GM12878 (cell line): ENCODE data around the gene BCKDK.

ENCODE experiments used
- CTCF ChIP-seq, 3 experiments: IDR thresholded peaks in 2 of 3; conservative IDR thresholded peaks in 1 of 3; 2 replicates each; pipeline ENCODE4 v1.5.1; 2011; ENCODE audit warnings: low read depth in 3 of 3, low read length in 3 of 3, mild to moderate bottlenecking in 3 of 3, control low read depth in 2 of 3, moderate library complexity in 2 of 3, inconsistent platforms in 1 of 3, mixed read lengths in 1 of 3; ENCODE audit not compliant: control insufficient read depth in 2 of 3, insufficient read depth in 1 of 3; ENCODE audit errors: extremely low read depth in 1 of 3
- CUX1 ChIP-seq: IDR thresholded peaks from 2 replicates; pipeline ENCODE4 v1.6.1; 2012; ENCODE audit warnings: improper control_type of control experiment, low read depth, low read length; ENCODE audit not compliant: insufficient replicate concordance
- GABPA ChIP-seq: IDR thresholded peaks from 2 replicates; pipeline ENCODE4 v1.6.1; 2014; ENCODE audit warnings: antibody characterized with exemption, low read depth, mild to moderate bottlenecking, inconsistent platforms
- HDAC2 ChIP-seq: fragments of 200-600 bp; sonication (generic); IDR thresholded peaks from 2 replicates; pipeline ENCODE4 v1.6.1; 2017
- IKZF2 ChIP-seq, 2 experiments: fragments of 450-650 bp; IDR thresholded peaks; 2 replicates each; pipeline ENCODE4 v1.6.1; 2017; ENCODE audit warnings: mild to moderate bottlenecking in 2 of 2, moderate library complexity in 2 of 2
- MYC ChIP-seq: IDR thresholded peaks from 2 replicates; pipeline ENCODE4 v1.6.1; 2011; ENCODE audit warnings: mild to moderate bottlenecking, low read length, moderate library complexity, inconsistent platforms; ENCODE audit not compliant: insufficient read depth, insufficient replicate concordance, insufficient read length, severe bottlenecking
- NFXL1 ChIP-seq: fragments of 450-650 bp; IDR thresholded peaks from 2 replicates; pipeline ENCODE4 v1.6.1; 2017; ENCODE audit warnings: antibody characterized with exemption, mild to moderate bottlenecking, borderline replicate concordance
- POLR2AphosphoS5 ChIP-seq: IDR thresholded peaks from 2 replicates; pipeline ENCODE4 v1.6.1; 2011; ENCODE audit warnings: mild to moderate bottlenecking, low read length, inconsistent platforms
- REST ChIP-seq: IDR thresholded peaks from 2 replicates; pipeline ENCODE4 v1.6.1; 2012; ENCODE audit warnings: mild to moderate bottlenecking, low read depth, low read length
- TBL1XR1 ChIP-seq: IDR thresholded peaks from 2 replicates; pipeline ENCODE4 v1.6.1; 2012; ENCODE audit warnings: low read depth, low read length, improper control_type of control experiment

- no peak for TF ChIP-seq TBL1XR1
- TF ChIP-seq POLR2AphosphoS5, result no peak
- no peak for TF ChIP-seq MYC
- no peak for TF ChIP-seq CUX1
- TF ChIP-seq NFXL1, result no peak
- no peak for TF ChIP-seq CTCF (IDR thresholded peaks at IDR 0.05 in 2 of 3, conservative IDR thresholded peaks at IDR 0.05 in 1 of 3; ENCODE audit: control insufficient read depth in 2 of 3, extremely low read depth in 1 of 3, insufficient read depth in 1 of 3, low read depth in 3 of 3, low read length in 3 of 3)
- TF ChIP-seq HDAC2, result no peak
- no peak for TF ChIP-seq GABPA
- TF ChIP-seq IKZF2 (IDR thresholded peaks at IDR 0.05), result no peak
- no peak for TF ChIP-seq REST
Observed at GRCh38 chr16:31079342-31079944, 28.7 kb upstream of the BCKDK start.
